H1 (cell line): ENCODE measurements around the gene PRKACA.

Experiments
- CHD1 ChIP-seq: IDR thresholded peaks from 2 replicates; pipeline ENCODE4 v1.6.1; 2012; ENCODE audit warnings: low read depth, low read length, improper control_type of control experiment
- CTCF ChIP-seq, 3 experiments: IDR thresholded peaks; 1 replicate in 2 of 3; 2 replicates in 1 of 3; pipeline versions ENCODE4 v1.5.1 to v1.6.1; 2011; ENCODE audit warnings: low read length in 3 of 3, mild to moderate bottlenecking in 3 of 3, inconsistent platforms in 2 of 3, low read depth in 1 of 3, moderate library complexity in 1 of 3; ENCODE audit not compliant: insufficient read depth in 1 of 3; ENCODE audit errors: control extremely low read depth in 1 of 3
- JUN ChIP-seq: IDR thresholded peaks from 2 replicates; pipeline ENCODE4 v1.6.1; 2011; ENCODE audit warnings: low read depth, mild to moderate bottlenecking, improper control_type of control experiment, low read length
- MAFK ChIP-seq: IDR thresholded peaks from 2 replicates; pipeline ENCODE4 v1.6.1; 2012; ENCODE audit warnings: low read depth, mild to moderate bottlenecking, improper control_type of control experiment, low read length

GRCh38 chr19:14127929-14128509, 10.5 kb upstream of the PRKACA start:
- TF ChIP-seq CHD1 = no peak
- TF ChIP-seq CTCF (IDR thresholded peaks at IDR 0.05; ENCODE audit: control extremely low read depth in 1 of 3, insufficient read depth in 1 of 3, low read depth in 1 of 3, low read length in 3 of 3) = no peak
- TF ChIP-seq JUN = no peak
- no peak for TF ChIP-seq MAFK
